Activated naive CD8-positive, alpha-beta T cell treated with anti-CD3 and anti-CD28 coated beads, Interleukin-2, amount 10 ng/mL, durations not matched to agents 7 days and 5 days (primary cell): ENCODE measurements around the gene VSTM4. TPM values are rescaled to one million over a fixed set of nuclear protein-coding genes. Genes with fewer than 3 reads are reported as not detected.
A peak's percentile ranks its signal among the peaks of the same experiment; 100 is the strongest.

ENCODE experiments used
- ATAC-seq: fragments of 150-1000 bp; cut with Tn5 transposase; one replicate; pipeline ENCODE4 v1.10.0; 2021; ENCODE audit warnings: low read depth, moderate library complexity
- POLR2A ChIA-PET: fragments of 350-600 bp; sonication (Branson Sonifier 250); formaldehyde crosslinking; loops from one replicate; lab custom pipeline; 2021; ENCODE audit warnings: antibody characterized with exemption; lab: Charles Lee
- DNase-seq: peaks from one replicate; pipeline ENCODE4 v3.0.0; 2021
- H3K27ac Mint-ChIP-seq: one replicate; pipeline ENCODE4 v1.8.0; 2022; ENCODE audit warnings: mild to moderate bottlenecking, mixed read lengths
- H3K27me3 Mint-ChIP-seq: one replicate; pipeline ENCODE4 v1.8.0; 2022; ENCODE audit warnings: mild to moderate bottlenecking, moderate library complexity, mixed read lengths
- H3K36me3 Mint-ChIP-seq: one replicate; pipeline ENCODE4 v1.8.0; 2021; ENCODE audit warnings: mild to moderate bottlenecking, mixed read lengths
- H3K4me1 Mint-ChIP-seq: one replicate; pipeline ENCODE4 v1.8.0; 2021; ENCODE audit warnings: mixed read lengths
- H3K4me3 Mint-ChIP-seq: one replicate; pipeline ENCODE4 v1.8.0; 2022; ENCODE audit warnings: mild to moderate bottlenecking, moderate library complexity, mixed read lengths
- H3K9me3 Mint-ChIP-seq: one replicate; pipeline ENCODE4 v1.8.0; 2021; ENCODE audit warnings: mixed read lengths
- total RNA-seq, 2 experiments: library from RNA; stranded (reverse); gene quantifications; one replicate each; pipeline ENCODE4 v1.2.3, GENCODE V29; 2021

Gene VSTM4
- total RNA-seq, 2 experiments from 2014 or later, result not detected

- peaks cover 23% of the 10 kb centered on the region for H3K4me1 Mint-ChIP-seq
- no peak for ATAC-seq
- POLR2A ChIA-PET, result no interaction called here
- H3K9me3 Mint-ChIP-seq, result peaks cover 5% of the 10 kb centered on the region
- peaks cover 9% of the 10 kb centered on the region for H3K36me3 Mint-ChIP-seq
- H3K27me3 Mint-ChIP-seq, result peaks cover 7% of the 10 kb centered on the region
- H3K4me3 Mint-ChIP-seq, result no peak overlapping the region
- no peak for DNase-seq
- no peak overlapping the region for H3K27ac Mint-ChIP-seq
Measured at GRCh38 chr10:49153115-49153514, 37.8 kb upstream of the VSTM4 start.

GRCh38 chr10:49152663-49153062, 37.3 kb upstream of the VSTM4 start:
- ATAC-seq (no peak), DNase-seq (no peak)
- no peak overlapping the region for H3K27ac Mint-ChIP-seq
- H3K9me3 Mint-ChIP-seq, result peaks cover 6% of the 10 kb centered on the region
- peaks cover 7% of the 10 kb centered on the region for H3K36me3 Mint-ChIP-seq
- POLR2A ChIA-PET, result no interaction called here
- H3K4me1 Mint-ChIP-seq, result peaks cover 21% of the 10 kb centered on the region
- no peak overlapping the region for H3K4me3 Mint-ChIP-seq
- peaks cover 9% of the 10 kb centered on the region for H3K27me3 Mint-ChIP-seq

- no peak overlapping the region for H3K27ac Mint-ChIP-seq
- H3K27me3 Mint-ChIP-seq, result peaks cover 9% of the 10 kb centered on the region
- peaks cover 9% of the 10 kb centered on the region for H3K9me3 Mint-ChIP-seq
- POLR2A ChIA-PET, result no interaction called here
- no peak for ATAC-seq
- peaks cover 14% of the 10 kb centered on the region for H3K4me1 Mint-ChIP-seq
- DNase-seq, result no peak
- no peak overlapping the region for H3K4me3 Mint-ChIP-seq
- H3K36me3 Mint-ChIP-seq, result peaks cover 6% of the 10 kb centered on the region
Measured at GRCh38 chr10:49152037-49152436, 36.7 kb upstream of the VSTM4 start.

- Mint-ChIP-seq H3K4me1 (peaks cover 9% of the 10 kb centered on the region), H3K4me3 (no peak overlapping the region), H3K9me3 (peaks cover 9% of the 10 kb centered on the region), H3K27me3 (peaks cover 9% of the 10 kb centered on the region), H3K27ac (no peak overlapping the region), H3K36me3 (peaks cover 3% of the 10 kb centered on the region)
- no peak for DNase-seq
- POLR2A ChIA-PET, result no interaction called here
- no peak for ATAC-seq
Measured at GRCh38 chr10:49151481-49151880, 36.2 kb upstream of the VSTM4 start.

GRCh38 chr10:49151025-49151445, 35.7 kb upstream of the VSTM4 start:
- Mint-ChIP-seq H3K4me1 (peaks cover 5% of the 10 kb centered on the region), H3K4me3 (no peak overlapping the region), H3K27me3 (peaks cover 11% of the 10 kb centered on the region), H3K36me3 (peaks cover 1% of the 10 kb centered on the region), H3K9me3 (peaks cover 9% of the 10 kb centered on the region), H3K27ac (no peak overlapping the region)
- ATAC-seq, result peak; percentile 26
- POLR2A ChIA-PET, result no interaction called here
- DNase-seq, result no peak

GRCh38 chr10:49150426-49150825, 35.1 kb upstream of the VSTM4 start:
- POLR2A ChIA-PET, result no interaction called here
- H3K27me3 Mint-ChIP-seq, result peaks cover 16% of the 10 kb centered on the region
- H3K27ac Mint-ChIP-seq, result no peak overlapping the region
- ATAC-seq (no peak), DNase-seq (no peak)
- peaks cover 9% of the 10 kb centered on the region for H3K9me3 Mint-ChIP-seq
- peaks cover 5% of the 10 kb centered on the region for H3K4me1 Mint-ChIP-seq
- H3K4me3 Mint-ChIP-seq, result no peak overlapping the region
- peaks cover 1% of the 10 kb centered on the region for H3K36me3 Mint-ChIP-seq

- Mint-ChIP-seq H3K27me3 (peaks cover 16% of the 10 kb centered on the region), H3K36me3 (no peaks in the 10 kb centered on the region), H3K4me1 (peaks cover 5% of the 10 kb centered on the region), H3K9me3 (peaks cover 9% of the 10 kb centered on the region), H3K27ac (no peak overlapping the region), H3K4me3 (no peak overlapping the region)
- DNase-seq, result no peak
- no peak for ATAC-seq
- POLR2A ChIA-PET, result no interaction called here
Measured at GRCh38 chr10:49149881-49150280, 34.6 kb upstream of the VSTM4 start.

- Mint-ChIP-seq H3K4me3 (no peak overlapping the region), H3K27ac (no peak overlapping the region)
Measured at GRCh38 chr10:49144058-49144720, 28.9 kb upstream of the VSTM4 start.

GRCh38 chr10:49143249-49143648, 27.9 kb upstream of the VSTM4 start:
- DNase-seq, result no peak
- Mint-ChIP-seq H3K9me3 (peaks cover 6% of the 10 kb centered on the region), H3K4me1 (no peaks in the 10 kb centered on the region), H3K27me3 (peaks cover 14% of the 10 kb centered on the region), H3K27ac (no peak overlapping the region), H3K4me3 (no peak overlapping the region), H3K36me3 (no peaks in the 10 kb centered on the region)
- ATAC-seq, result no peak
- POLR2A ChIA-PET, result no interaction called here

More at GRCh38 chr10:49144058-49144720, 28.9 kb upstream of the VSTM4 start:
- Mint-ChIP-seq H3K36me3 (no peaks in the 10 kb centered on the region), H3K4me1 (no peaks in the 10 kb centered on the region), H3K9me3 (peaks cover 9% of the 10 kb centered on the region), H3K27me3 (peaks cover 17% of the 10 kb centered on the region)
- POLR2A ChIA-PET, result no interaction called here
- DNase-seq (no peak), ATAC-seq (no peak)

GRCh38 chr10:49141541-49142332, 26.4 kb upstream of the VSTM4 start:
- no peak overlapping the region for H3K27ac Mint-ChIP-seq
- H3K4me3 Mint-ChIP-seq, result no peak overlapping the region
- POLR2A ChIA-PET, result no interaction called here
- DNase-seq, result no peak
- ATAC-seq, result no peak
- H3K9me3 Mint-ChIP-seq, result peaks cover 3% of the 10 kb centered on the region
- no peaks in the 10 kb centered on the region for H3K36me3 Mint-ChIP-seq
- peaks cover 1% of the 10 kb centered on the region for H3K4me1 Mint-ChIP-seq
- peaks cover 20% of the 10 kb centered on the region for H3K27me3 Mint-ChIP-seq

- POLR2A ChIA-PET, result no interaction called here
- H3K4me3 Mint-ChIP-seq, result no peak overlapping the region
- H3K36me3 Mint-ChIP-seq, result no peaks in the 10 kb centered on the region
- peaks cover 4% of the 10 kb centered on the region for H3K9me3 Mint-ChIP-seq
- ATAC-seq (no peak), DNase-seq (no peak)
- peaks cover 17% of the 10 kb centered on the region for H3K27me3 Mint-ChIP-seq
- peaks cover 4% of the 10 kb centered on the region for H3K4me1 Mint-ChIP-seq
- H3K27ac Mint-ChIP-seq, result no peak overlapping the region
Measured at GRCh38 chr10:49140304-49141177, 25.2 kb upstream of the VSTM4 start.

- H3K36me3 Mint-ChIP-seq, result no peaks in the 10 kb centered on the region
- ATAC-seq, result no peak
- H3K27ac Mint-ChIP-seq, result no peak overlapping the region
Measured at GRCh38 chr10:49139846-49140195, 24.5 kb upstream of the VSTM4 start.

GRCh38 chr10:49139028-49139845, 23.9 kb upstream of the VSTM4 start:
- peaks cover 23% of the 10 kb centered on the region for H3K27me3 Mint-ChIP-seq
- no peak overlapping the region for H3K27ac Mint-ChIP-seq
- H3K36me3 Mint-ChIP-seq, result no peaks in the 10 kb centered on the region
- POLR2A ChIA-PET, result no interaction called here
- H3K4me3 Mint-ChIP-seq, result no peak overlapping the region
- ATAC-seq (no peak), DNase-seq (no peak)
- H3K9me3 Mint-ChIP-seq, result peaks cover 4% of the 10 kb centered on the region
- peaks cover 7% of the 10 kb centered on the region for H3K4me1 Mint-ChIP-seq

More at GRCh38 chr10:49139846-49140195, 24.5 kb upstream of the VSTM4 start:
- Mint-ChIP-seq H3K9me3 (peaks cover 4% of the 10 kb centered on the region), H3K4me3 (no peak overlapping the region), H3K4me1 (peaks cover 4% of the 10 kb centered on the region), H3K27me3 (peaks cover 19% of the 10 kb centered on the region)
- POLR2A ChIA-PET, result no interaction called here
- no peak for DNase-seq
